NCI-H2107 treated with DMSO at 0.1 percent for 48 hours (cell line): ENCODE measurements around the gene AIG1.
"Not testable (repeated sequence)": the region's sequence is repeated elsewhere in the genome, so short reads cannot be mapped to it uniquely, and the experiment has no call there.

Source experiments
- DNase-seq: peaks from one replicate; lab custom pipeline; 2025; ENCODE audit not compliant: unreplicated experiment; lab: John Stamatoyannopoulos, UW

AIG1 gene

GRCh38 chr6:143125864-143126573 lies 65.3 kb downstream of the AIG1 start:
- DNase-seq, result no peak

GRCh38 chr6:143126574-143126941 lies 65.9 kb downstream of the AIG1 start:
- DNase-seq, result no peak

GRCh38 chr6:143127941-143128680 lies 67.4 kb downstream of the AIG1 start:
- DNase-seq, result no peak

GRCh38 chr6:143128681-143129015 lies 68.0 kb downstream of the AIG1 start:
- DNase-seq, result no peak

GRCh38 chr6:143130928-143131327 lies 70.2 kb downstream of the AIG1 start:
- no peak for DNase-seq

GRCh38 chr6:143135325-143135724 lies 74.6 kb downstream of the AIG1 start:
- no peak for DNase-seq

GRCh38 chr6:143135797-143136561 lies 75.3 kb downstream of the AIG1 start:
- no peak for DNase-seq

GRCh38 chr6:143136647-143137046 lies 76.0 kb downstream of the AIG1 start:
- no peak for DNase-seq

GRCh38 chr6:143139239-143139784 lies 78.6 kb downstream of the AIG1 start:
- no peak for DNase-seq

GRCh38 chr6:143139884-143140283 lies 79.2 kb downstream of the AIG1 start:
- DNase-seq, result not testable (repeated sequence)

GRCh38 chr6:143140767-143141166 lies 80.1 kb downstream of the AIG1 start:
- DNase-seq, result no peak

GRCh38 chr6:143141442-143141841 lies 80.8 kb downstream of the AIG1 start:
- DNase-seq, result no peak

GRCh38 chr6:143146186-143146851 lies 85.6 kb downstream of the AIG1 start:
- DNase-seq, result no peak

GRCh38 chr6:143149771-143150170 lies 89.1 kb downstream of the AIG1 start:
- DNase-seq, result no peak

- no peak for DNase-seq
These were observed 89.6 kb downstream of the AIG1 start for GRCh38 chr6:143150281-143150680.

GRCh38 chr6:143151381-143151780 lies 90.7 kb downstream of the AIG1 start:
- DNase-seq, result no peak

GRCh38 chr6:143155681-143156080 lies 95.0 kb downstream of the AIG1 start:
- no peak for DNase-seq

GRCh38 chr6:143157131-143157530 lies 96.4 kb downstream of the AIG1 start:
- DNase-seq, result no peak

- no peak for DNase-seq
These were observed 97.5 kb downstream of the AIG1 start for GRCh38 chr6:143158113-143158581.

GRCh38 chr6:143159001-143159400 lies 98.3 kb downstream of the AIG1 start:
- DNase-seq, result no peak

- DNase-seq, result no peak
These were observed 99.3 kb downstream of the AIG1 start for GRCh38 chr6:143160015-143160414.
